Stimulated activated naive CD8-positive, alpha-beta T cell treated with anti-CD3 and anti-CD28 coated beads, Interleukin-15, Interleukin-2, amounts not matched to agents 100 ng/mL and 50 ng/mL, for 24 hours (primary cell): ENCODE measurements around the gene TSPAN7.

Experiments used
- H3K27ac Mint-ChIP-seq: one replicate; pipeline ENCODE4 v1.8.0; 2021; ENCODE audit warnings: mild to moderate bottlenecking, mixed read lengths
- H3K27me3 Mint-ChIP-seq: one replicate; pipeline ENCODE4 v1.8.0; 2021; ENCODE audit warnings: mixed read lengths
- H3K36me3 Mint-ChIP-seq: one replicate; pipeline ENCODE4 v1.8.0; 2021; ENCODE audit warnings: low read depth, mixed read lengths
- H3K4me1 Mint-ChIP-seq: one replicate; pipeline ENCODE4 v1.8.0; 2021; ENCODE audit warnings: low read depth, mixed read lengths
- H3K4me3 Mint-ChIP-seq: one replicate; pipeline ENCODE4 v1.8.0; 2021; ENCODE audit warnings: mild to moderate bottlenecking, mixed read lengths
- H3K9me3 Mint-ChIP-seq: one replicate; pipeline ENCODE4 v1.8.0; 2021; ENCODE audit warnings: mixed read lengths

Gene TSPAN7

DNA sequence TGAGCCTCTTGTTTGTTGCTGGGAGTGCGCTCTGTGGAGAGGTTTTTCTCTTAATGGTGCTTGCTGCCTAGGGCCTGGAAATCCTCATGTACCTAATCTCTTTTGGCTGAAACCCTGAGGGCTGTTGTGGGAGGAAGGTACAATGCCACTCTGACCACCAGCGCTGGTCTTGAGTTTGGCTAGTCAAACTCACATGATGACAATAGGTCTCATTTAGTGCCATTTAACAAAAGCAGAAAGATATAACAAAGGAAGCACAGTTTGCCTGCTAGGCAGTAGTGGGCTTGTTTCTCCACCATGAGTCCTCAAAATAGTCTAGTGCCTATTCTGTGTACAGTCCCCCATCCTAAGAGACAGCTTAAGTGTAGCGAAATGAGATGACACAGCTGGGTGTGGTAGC, 111.3 kb downstream of the TSPAN7 start:
- Mint-ChIP-seq H3K9me3 (no peaks in the 10 kb centered on the region), H3K36me3 (no peaks in the 10 kb centered on the region), H3K27ac (no peak overlapping the region), H3K27me3 (peaks cover 7% of the 10 kb centered on the region), H3K4me3 (no peak overlapping the region), H3K4me1 (no peaks in the 10 kb centered on the region)

DNA sequence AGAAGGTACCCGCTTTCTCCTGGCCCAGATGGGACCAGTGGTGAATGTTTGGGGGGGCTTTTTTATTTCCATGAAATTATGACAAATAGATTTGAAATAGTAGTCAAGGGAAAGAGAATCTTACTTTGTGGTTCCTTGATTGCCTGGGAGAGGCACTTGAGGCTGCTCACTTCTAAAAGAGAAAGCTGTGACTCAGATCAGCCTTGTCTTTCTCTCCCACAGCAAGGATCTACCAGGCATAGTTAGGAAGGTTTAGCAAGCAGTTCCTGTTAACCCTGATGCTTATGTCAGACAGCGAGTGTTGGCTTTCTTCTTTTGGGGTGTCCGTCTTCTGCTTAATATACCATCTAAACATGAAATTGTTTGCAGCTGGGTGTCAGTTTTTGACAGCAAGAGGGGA, 114.5 kb downstream of the TSPAN7 start:
- Mint-ChIP-seq H3K27me3 (peaks cover 15% of the 10 kb centered on the region), H3K4me1 (no peaks in the 10 kb centered on the region), H3K4me3 (no peak overlapping the region), H3K27ac (no peak overlapping the region), H3K36me3 (no peaks in the 10 kb centered on the region), H3K9me3 (no peaks in the 10 kb centered on the region)

DNA sequence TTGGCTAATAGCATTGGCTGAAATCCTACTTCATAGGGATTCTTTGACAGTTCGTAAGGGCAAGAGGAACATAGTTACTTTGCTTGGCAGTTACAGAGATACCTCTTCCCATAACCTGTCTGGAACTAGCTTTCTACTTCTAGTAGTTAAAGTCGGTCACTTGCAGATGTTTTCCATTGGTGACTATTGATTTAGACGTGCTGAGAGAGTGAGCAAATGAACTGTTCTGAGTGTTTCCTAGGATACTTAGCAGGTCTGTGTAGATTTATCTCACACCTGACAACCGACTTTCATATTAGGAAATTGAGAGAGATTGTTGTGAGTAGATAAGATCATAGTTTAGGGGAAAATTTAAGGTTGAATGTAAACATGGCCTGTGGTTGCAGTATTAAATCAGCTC, 116.8 kb downstream of the TSPAN7 start:
- Mint-ChIP-seq H3K4me3 (no peak overlapping the region), H3K4me1 (no peaks in the 10 kb centered on the region), H3K27ac (no peak overlapping the region), H3K9me3 (no peaks in the 10 kb centered on the region), H3K36me3 (no peaks in the 10 kb centered on the region), H3K27me3 (peaks cover 15% of the 10 kb centered on the region)

DNA sequence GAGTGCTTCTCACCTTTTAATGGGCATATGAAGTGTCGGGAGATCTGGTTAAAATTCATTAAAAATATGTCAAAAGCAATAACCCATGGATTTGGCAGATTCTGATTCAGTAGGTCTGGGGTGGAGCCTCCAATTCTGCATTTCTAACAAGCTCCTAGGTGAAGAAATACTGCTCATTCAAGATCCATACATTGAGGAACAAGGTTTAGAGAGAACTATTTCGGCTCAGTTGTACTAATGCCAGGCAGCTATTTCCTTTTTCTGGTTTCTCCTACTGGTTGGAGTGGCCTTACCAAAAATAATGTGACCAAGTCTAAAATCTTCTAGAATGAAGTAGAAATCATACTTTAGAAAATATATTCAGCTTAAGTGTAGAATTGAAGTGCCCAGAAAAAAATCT, 117.5 kb downstream of the TSPAN7 start:
- no peaks in the 10 kb centered on the region for H3K9me3 Mint-ChIP-seq
- no peak overlapping the region for H3K27ac Mint-ChIP-seq
- H3K36me3 Mint-ChIP-seq: no peaks in the 10 kb centered on the region
- no peaks in the 10 kb centered on the region for H3K4me1 Mint-ChIP-seq
- no peak overlapping the region for H3K4me3 Mint-ChIP-seq
- peaks cover 15% of the 10 kb centered on the region for H3K27me3 Mint-ChIP-seq

DNA sequence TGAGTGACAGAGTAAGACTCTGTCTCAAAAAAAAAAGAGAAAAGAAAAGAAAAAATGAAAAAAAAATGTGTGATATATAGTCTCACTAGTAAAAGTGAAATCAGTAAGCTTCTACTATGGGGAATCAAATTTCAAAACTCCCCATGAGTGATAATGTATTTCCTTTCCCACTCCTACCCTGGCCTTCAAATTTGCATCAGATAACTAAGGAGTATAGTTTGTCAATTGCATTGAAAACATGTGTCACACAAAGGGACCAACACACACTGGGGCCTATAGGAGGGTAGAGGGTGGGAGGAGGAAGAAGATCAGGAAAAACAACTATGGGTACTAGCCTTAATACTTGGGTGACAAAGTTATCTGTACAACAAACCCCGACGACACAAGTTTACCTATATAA, 118.4 kb downstream of the TSPAN7 start:
- no peaks in the 10 kb centered on the region for H3K9me3 Mint-ChIP-seq
- no peak overlapping the region for H3K4me3 Mint-ChIP-seq
- peaks cover 15% of the 10 kb centered on the region for H3K27me3 Mint-ChIP-seq
- H3K36me3 Mint-ChIP-seq: no peaks in the 10 kb centered on the region
- no peaks in the 10 kb centered on the region for H3K4me1 Mint-ChIP-seq
- no peak overlapping the region for H3K27ac Mint-ChIP-seq

DNA sequence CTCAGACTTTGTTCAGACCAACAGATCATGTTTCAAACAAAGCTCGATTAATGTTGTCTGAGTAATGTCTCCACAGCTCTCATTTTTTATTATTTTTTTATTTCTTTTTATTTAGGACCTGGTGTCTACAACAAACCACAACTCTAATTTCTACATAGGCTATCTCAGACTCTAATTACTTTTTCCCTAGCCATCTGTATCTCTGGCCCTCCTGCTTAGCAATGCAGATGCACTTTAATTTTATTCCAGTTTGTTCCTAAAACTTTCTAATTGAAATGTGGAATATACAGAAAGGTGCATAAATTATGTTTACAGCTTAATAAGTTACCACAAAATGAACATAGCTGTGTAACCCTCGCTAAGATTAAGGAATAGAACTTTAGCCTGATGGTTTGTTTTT, 120.8 kb downstream of the TSPAN7 start:
- Mint-ChIP-seq H3K4me3 (no peak overlapping the region), H3K36me3 (no peaks in the 10 kb centered on the region), H3K4me1 (no peaks in the 10 kb centered on the region), H3K9me3 (no peaks in the 10 kb centered on the region), H3K27ac (no peak overlapping the region), H3K27me3 (peaks cover 14% of the 10 kb centered on the region)

DNA sequence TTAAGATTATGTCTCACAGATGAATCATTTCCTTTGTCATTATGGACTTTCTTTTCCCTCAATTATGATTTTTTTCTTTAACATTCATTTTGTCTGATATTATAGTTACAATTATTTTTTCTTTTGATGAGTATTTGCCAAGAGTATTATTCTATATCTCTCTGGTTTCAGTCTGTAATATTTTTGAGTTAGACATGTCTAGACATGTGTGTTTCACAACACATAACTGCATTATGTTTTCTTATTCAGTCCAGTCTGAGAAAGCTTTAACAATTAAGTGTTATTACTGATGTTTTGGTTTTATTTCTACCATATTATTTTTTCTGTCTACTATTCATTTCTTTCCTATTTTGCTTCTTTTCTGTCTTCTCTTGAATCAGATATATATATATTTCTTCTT, 131.6 kb downstream of the TSPAN7 start:
- Mint-ChIP-seq H3K36me3 (no peaks in the 10 kb centered on the region), H3K4me3 (no peak overlapping the region), H3K27me3 (peaks cover 4% of the 10 kb centered on the region), H3K27ac (no peak overlapping the region), H3K9me3 (no peaks in the 10 kb centered on the region), H3K4me1 (no peaks in the 10 kb centered on the region)

DNA sequence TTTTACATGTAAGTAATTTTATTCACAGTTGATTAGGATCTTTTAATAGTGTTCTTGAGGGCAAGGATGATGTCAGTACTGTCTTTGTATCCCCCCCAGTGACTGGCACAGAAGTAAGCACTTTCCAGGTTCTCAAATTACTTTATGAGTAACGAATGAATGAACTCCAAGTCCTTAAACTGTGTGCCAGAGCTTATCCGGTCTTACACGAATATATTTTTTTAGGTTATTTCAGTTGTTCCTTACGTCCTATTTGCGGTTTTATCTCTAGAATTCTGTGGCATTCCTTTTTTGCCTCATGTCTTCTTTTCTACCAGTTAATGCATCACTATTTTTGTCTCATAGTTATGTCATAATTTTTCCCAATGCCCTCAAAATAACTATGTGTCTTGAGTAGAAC, 133.1 kb downstream of the TSPAN7 start:
- no peaks in the 10 kb centered on the region for H3K4me1 Mint-ChIP-seq
- H3K4me3 Mint-ChIP-seq: no peak overlapping the region
- H3K9me3 Mint-ChIP-seq: no peaks in the 10 kb centered on the region
- no peak overlapping the region for H3K27ac Mint-ChIP-seq
- H3K36me3 Mint-ChIP-seq: no peaks in the 10 kb centered on the region
- peaks cover 4% of the 10 kb centered on the region for H3K27me3 Mint-ChIP-seq

DNA sequence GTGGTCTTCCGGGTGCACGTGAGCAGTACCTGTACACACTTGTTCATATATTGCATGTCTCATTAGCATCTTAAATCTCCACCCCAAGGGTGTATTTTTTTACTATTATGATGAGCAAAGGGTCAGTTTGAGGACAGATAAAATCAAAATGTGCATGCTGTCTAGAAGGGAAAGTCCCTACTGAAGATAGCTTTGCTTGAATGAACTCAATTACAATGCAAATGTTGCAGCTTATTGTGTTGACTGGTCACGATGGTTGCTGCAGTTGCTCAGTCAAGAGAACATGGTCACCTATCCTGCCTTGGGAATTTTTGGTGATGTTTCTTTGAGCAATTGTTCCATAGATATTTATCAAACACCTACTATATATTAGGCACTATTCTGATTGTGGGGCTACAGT, 136.1 kb downstream of the TSPAN7 start:
- peaks cover 2% of the 10 kb centered on the region for H3K27me3 Mint-ChIP-seq
- no peaks in the 10 kb centered on the region for H3K36me3 Mint-ChIP-seq
- no peak overlapping the region for H3K4me3 Mint-ChIP-seq
- H3K9me3 Mint-ChIP-seq: no peaks in the 10 kb centered on the region
- H3K27ac Mint-ChIP-seq: no peak overlapping the region
- H3K4me1 Mint-ChIP-seq: no peaks in the 10 kb centered on the region

DNA sequence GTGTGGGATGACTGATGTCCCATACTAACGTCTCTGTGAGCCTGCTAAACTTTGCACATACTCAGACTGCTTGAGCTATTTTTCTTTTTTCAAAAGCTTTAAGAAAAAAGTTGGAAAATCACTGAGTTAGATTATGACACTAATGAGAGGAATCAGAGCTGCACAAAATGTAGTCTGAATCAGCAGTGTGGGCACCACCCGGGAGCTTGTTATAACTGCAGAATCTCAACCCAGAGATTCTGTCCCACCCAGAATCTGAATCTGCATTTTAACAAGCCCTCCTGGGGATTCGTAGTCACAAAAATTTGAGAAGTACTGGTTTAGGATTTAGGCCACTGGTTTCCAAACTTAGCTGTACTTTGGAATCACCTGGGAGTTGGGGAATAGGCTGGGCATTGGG, 137.8 kb downstream of the TSPAN7 start:
- Mint-ChIP-seq H3K27me3 (no peaks in the 10 kb centered on the region), H3K4me3 (no peak overlapping the region), H3K4me1 (no peaks in the 10 kb centered on the region), H3K36me3 (no peaks in the 10 kb centered on the region), H3K9me3 (no peaks in the 10 kb centered on the region), H3K27ac (no peak overlapping the region)

DNA sequence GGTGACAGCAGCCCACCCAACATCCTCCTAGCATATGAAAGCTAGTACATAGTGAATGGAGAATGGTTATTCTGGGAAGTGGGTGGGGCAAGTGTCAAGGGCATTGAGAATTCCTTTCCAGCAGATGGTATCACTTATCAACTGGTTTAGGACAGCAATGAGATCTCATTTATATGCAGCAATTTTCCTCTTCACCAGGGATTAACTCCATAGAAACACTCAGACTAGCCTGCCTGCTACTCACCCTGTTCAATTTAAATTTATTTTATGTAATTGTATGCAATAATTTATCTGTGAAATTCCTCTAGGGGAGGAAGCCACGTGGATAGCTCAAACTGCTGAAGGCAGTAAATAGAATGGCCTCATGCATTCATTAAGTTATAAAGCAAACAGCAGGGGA, 138.4 kb downstream of the TSPAN7 start:
- H3K27me3 Mint-ChIP-seq: no peaks in the 10 kb centered on the region
- H3K9me3 Mint-ChIP-seq: no peaks in the 10 kb centered on the region
- no peaks in the 10 kb centered on the region for H3K36me3 Mint-ChIP-seq
- H3K4me1 Mint-ChIP-seq: peaks cover 3% of the 10 kb centered on the region
- no peak overlapping the region for H3K4me3 Mint-ChIP-seq
- H3K27ac Mint-ChIP-seq: no peak overlapping the region

DNA sequence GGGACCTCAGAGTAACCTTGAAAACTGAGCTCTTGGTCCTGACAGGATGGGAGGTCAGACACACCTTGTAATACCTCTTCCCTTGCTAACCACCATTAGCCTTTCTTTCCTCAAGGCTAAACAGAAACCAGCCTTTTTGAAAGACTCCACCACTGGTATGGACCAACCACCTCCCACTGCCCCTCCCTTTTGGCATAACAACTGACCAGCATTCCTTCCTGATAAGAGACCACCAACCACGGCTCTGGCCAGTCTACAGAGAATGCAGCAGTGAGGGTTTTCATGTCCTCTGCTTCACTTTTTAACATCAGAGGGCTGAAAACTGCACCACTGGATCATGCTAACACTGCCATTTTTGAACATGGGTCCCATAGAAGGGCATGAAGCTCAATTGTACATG, 139.7 kb downstream of the TSPAN7 start:
- Mint-ChIP-seq H3K36me3 (no peaks in the 10 kb centered on the region), H3K4me1 (peaks cover 5% of the 10 kb centered on the region), H3K27ac (no peak overlapping the region), H3K4me3 (no peak overlapping the region), H3K9me3 (no peaks in the 10 kb centered on the region), H3K27me3 (no peaks in the 10 kb centered on the region)

DNA sequence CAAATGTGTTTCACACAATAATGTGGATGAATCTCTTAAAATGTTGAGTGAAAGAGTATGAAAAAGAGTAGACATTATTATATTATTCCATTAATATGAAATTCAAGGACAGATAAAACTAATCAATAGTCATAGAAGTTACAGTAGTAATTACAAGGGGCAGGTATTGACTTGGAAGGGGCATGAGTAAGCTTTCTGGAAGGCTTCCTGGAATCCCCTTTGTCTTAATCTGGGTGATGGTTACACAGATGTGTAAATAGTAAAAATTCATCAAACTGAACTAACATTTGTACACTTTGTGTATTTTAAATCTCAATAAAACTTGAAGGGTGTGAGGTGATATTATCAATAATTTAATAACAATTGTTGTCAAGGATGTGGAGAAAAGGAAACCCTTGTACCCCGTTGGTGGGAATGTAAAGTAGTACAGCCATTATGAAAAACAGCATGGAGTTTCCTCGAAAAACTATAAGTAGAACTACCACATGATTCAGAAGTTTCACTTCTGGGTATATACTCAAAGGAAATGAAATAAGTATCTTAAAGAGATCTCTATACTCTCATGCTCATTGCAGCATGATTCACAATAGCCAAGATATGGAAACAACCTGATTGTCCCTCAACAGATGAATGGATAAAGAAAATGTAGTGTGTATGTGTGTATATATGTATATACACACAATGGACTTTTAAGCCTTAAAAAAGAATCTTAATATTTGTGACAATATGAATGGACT, 143.0 kb downstream of the TSPAN7 start:
- no peak overlapping the region for H3K4me3 Mint-ChIP-seq
- no peak overlapping the region for H3K27ac Mint-ChIP-seq
- H3K27me3 Mint-ChIP-seq: peaks cover under 1% of the 10 kb centered on the region
- H3K36me3 Mint-ChIP-seq: no peaks in the 10 kb centered on the region
- no peaks in the 10 kb centered on the region for H3K9me3 Mint-ChIP-seq
- peaks cover 5% of the 10 kb centered on the region for H3K4me1 Mint-ChIP-seq

DNA sequence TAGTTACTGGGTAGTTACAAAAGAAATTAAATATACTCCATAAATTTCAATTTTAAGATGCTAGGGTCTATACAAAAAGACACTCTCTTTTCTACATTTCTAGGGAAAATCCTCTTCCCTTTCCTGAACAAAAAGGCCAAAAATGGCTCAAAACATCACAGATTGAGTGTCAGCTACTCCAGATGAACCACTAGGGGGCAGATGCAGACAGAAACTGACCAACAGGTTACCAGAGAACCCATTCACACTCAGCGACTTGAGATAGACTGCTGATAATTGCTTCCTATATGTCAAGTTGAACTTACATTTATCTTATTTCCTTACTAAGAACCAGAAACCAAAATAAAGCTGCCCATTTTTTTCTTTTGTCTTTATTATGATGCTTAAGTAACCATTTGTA, 156.5 kb downstream of the TSPAN7 start:
- H3K4me3 Mint-ChIP-seq: no peak overlapping the region
- no peak overlapping the region for H3K27ac Mint-ChIP-seq
- H3K9me3 Mint-ChIP-seq: no peaks in the 10 kb centered on the region
- no peaks in the 10 kb centered on the region for H3K36me3 Mint-ChIP-seq
- H3K4me1 Mint-ChIP-seq: peaks cover 3% of the 10 kb centered on the region
- H3K27me3 Mint-ChIP-seq: peaks cover 6% of the 10 kb centered on the region

DNA sequence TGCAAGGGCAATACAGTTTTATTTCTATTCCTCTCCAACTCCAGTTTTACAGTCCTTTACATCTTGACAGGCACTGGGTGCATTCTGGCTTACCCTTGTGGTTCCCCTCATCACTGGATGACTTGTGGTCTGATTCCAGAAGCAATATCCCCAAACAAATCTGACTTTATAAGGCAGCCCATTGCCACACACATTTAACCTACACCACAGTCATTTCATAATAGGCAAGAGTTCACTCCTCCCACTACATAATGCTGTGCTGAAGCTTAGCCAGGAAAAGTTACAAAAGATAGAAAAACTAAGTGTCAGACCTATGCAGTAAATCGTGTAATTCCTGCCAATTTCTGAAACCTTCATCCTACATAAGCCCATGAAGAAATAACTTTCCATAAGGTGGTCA, 157.0 kb downstream of the TSPAN7 start:
- Mint-ChIP-seq H3K4me3 (no peak overlapping the region), H3K27ac (no peak overlapping the region), H3K27me3 (peaks cover 6% of the 10 kb centered on the region), H3K9me3 (no peaks in the 10 kb centered on the region), H3K36me3 (no peaks in the 10 kb centered on the region), H3K4me1 (peaks cover 3% of the 10 kb centered on the region)

DNA sequence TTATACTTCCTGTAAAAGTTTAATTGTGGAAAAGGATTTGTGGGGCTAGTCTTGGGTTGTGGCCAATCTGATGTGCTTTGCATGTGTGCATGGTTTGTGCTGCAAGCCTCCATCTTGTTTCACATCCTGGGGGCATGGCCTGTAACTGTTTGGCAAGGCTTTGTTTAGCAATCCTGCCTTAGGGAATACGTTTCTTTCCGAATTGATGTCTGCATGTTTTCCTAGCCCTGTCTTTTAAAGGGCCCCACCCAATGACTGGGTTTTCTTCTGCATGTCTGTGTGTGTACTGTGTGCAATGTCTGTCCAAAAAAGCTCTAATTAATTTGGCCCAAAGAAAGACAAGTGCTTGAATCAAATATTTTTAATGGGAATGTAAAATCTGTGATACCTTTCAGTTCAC, 165.3 kb downstream of the TSPAN7 start:
- H3K27me3 Mint-ChIP-seq: no peaks in the 10 kb centered on the region
- no peaks in the 10 kb centered on the region for H3K4me1 Mint-ChIP-seq
- no peak overlapping the region for H3K27ac Mint-ChIP-seq
- H3K9me3 Mint-ChIP-seq: no peaks in the 10 kb centered on the region
- no peak overlapping the region for H3K4me3 Mint-ChIP-seq
- H3K36me3 Mint-ChIP-seq: no peaks in the 10 kb centered on the region
